CD4-positive, alpha-beta T cell (primary cell): ENCODE data around the gene SIX5. TPM values are rescaled to one million over a fixed set of nuclear protein-coding genes. Genes with fewer than 3 reads are reported as not detected.

ENCODE experiments used
- ATAC-seq: fragments of 200-7000 bp; cut with Tn5 transposase; one replicate; pipeline ENCODE4 v1.10.0; 2022; ENCODE audit warnings: mild to moderate bottlenecking; ENCODE audit not compliant: poor library complexity
- CTCF ChIA-PET: fragments of 350-600 bp; sonication (Branson Sonifier 250); formaldehyde crosslinking; loops from one replicate; lab custom pipeline; 2021; ENCODE audit warnings: antibody characterized with exemption, inconsistent platforms; lab: Charles Lee
- POLR2A ChIA-PET: fragments of 350-600 bp; sonication (Branson Sonifier 250); formaldehyde crosslinking; loops from one replicate; lab custom pipeline; 2021; ENCODE audit warnings: antibody characterized with exemption, inconsistent platforms; lab: Charles Lee
- DNase-seq, 14 experiments: peaks; one replicate each; pipeline ENCODE4 v3.0.0-alpha.2; 2013 to 2020; ENCODE audit warnings: mixed read lengths in 2 of 14
- H3K27ac ChIP-seq, 2 donors: one replicate each; pipeline versions ENCODE4 v1.5.1 to v1.7.0; 2013; ENCODE audit warnings: low read length in 2 of 2, low read depth in 1 of 2, mild to moderate bottlenecking in 1 of 2
- H3K27me3 ChIP-seq, 2 experiments: 1 replicate in 1 of 2; 2 replicates in 1 of 2; pipeline versions ENCODE4 v1.6.1 to v1.7.0; 2013; ENCODE audit warnings: low read length in 2 of 2, control low read depth in 1 of 2, mild to moderate bottlenecking in 1 of 2, moderate library complexity in 1 of 2; ENCODE audit not compliant: insufficient read depth in 2 of 2, control insufficient read depth in 1 of 2
- H3K36me3 ChIP-seq: one replicate; pipeline ENCODE4 v1.6.1; 2013; ENCODE audit warnings: low read length, control low read depth; ENCODE audit not compliant: insufficient read depth
- H3K4me1 ChIP-seq: one replicate; pipeline ENCODE4 v1.6.1; 2013; ENCODE audit warnings: low read length, control low read depth; ENCODE audit not compliant: insufficient read depth
- H3K4me3 ChIP-seq: one replicate; pipeline ENCODE4 v1.5.1; 2013; ENCODE audit warnings: mild to moderate bottlenecking, low read length, moderate library complexity
- H3K9me3 ChIP-seq, 2 experiments: 1 replicate in 1 of 2; 2 replicates in 1 of 2; pipeline versions ENCODE4 v1.6.1 to v1.7.0; 2013; ENCODE audit warnings: low read length in 2 of 2, mild to moderate bottlenecking in 2 of 2, control low read depth in 1 of 2, moderate library complexity in 1 of 2; ENCODE audit not compliant: control insufficient read depth in 1 of 2, insufficient read depth in 1 of 2
- H3K27ac Mint-ChIP-seq: one replicate; pipeline ENCODE4 v1.8.0; 2020; ENCODE audit warnings: mixed read lengths
- H3K27me3 Mint-ChIP-seq: one replicate; pipeline ENCODE4 v1.8.0; 2021; ENCODE audit warnings: mixed read lengths
- H3K36me3 Mint-ChIP-seq: one replicate; pipeline ENCODE4 v1.8.0; 2021; ENCODE audit warnings: low read depth, mixed read lengths
- H3K4me1 Mint-ChIP-seq: one replicate; pipeline ENCODE4 v1.8.0; 2021; ENCODE audit warnings: low read depth, mixed read lengths
- H3K4me3 Mint-ChIP-seq: one replicate; pipeline ENCODE4 v1.8.0; 2020; ENCODE audit warnings: mild to moderate bottlenecking, mixed read lengths
- H3K9me3 Mint-ChIP-seq: one replicate; pipeline ENCODE4 v1.8.0; 2020; ENCODE audit warnings: mixed read lengths
- intact Hi-C, 2 experiments: fragments of 100-400 bp; cut with DNase I in 1 of 2; cut with micrococcal nuclease in 1 of 2; formaldehyde crosslinking; loops; one replicate each; pipeline versions ENCODE4 v1.15.1 to v1.9.0; 2023 to 2025; cut with DNase I, micrococcal nuclease
- total RNA-seq, 174 experiments: library from RNA in 2 of 174; stranded (reverse) in 2 of 174; gene quantifications; one replicate each; pipeline ENCODE4 v1.2.3 and lab custom pipeline; 2021 to 2026
- TF ChIP-seq, protein P1 (sequence below): fragments of 200-600 bp; IDR thresholded peaks from one replicate; pipeline ENCODE4 v1.8.0; 2022; ENCODE audit warnings: antibody characterized with exemption, mild to moderate bottlenecking

SIX5 gene
- total RNA-seq, 2 experiments from 2014 or later, result 0.58 to 0.59 TPM

DNA sequence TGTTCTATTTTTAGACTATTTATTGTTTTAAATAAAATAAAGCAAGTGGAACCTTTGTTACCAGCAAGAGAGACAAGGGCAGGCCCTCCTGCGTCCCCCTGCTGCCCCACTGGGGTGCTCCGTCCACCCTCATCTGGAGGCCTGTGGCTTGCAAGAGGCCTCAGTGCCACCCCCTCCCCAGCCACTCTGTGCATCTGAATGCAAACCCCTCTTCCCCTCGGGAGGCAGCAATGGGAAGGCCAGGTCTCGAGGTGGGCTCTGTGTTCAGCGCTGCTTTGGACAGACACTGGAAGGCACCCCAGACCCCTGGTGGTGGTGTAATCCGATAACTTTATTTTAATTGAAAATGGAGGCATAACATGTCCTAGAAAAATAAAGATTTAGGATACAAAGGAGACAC lies 4.6 kb downstream of the SIX5 start:
- H3K4me1 ChIP-seq, result peaks cover 18% of the 10 kb centered on the region
- no peak overlapping the region for H3K27ac ChIP-seq
- no peak for DNase-seq
- H3K27ac Mint-ChIP-seq, result no peak overlapping the region
- no peak for ATAC-seq
- no peaks in the 10 kb centered on the region for H3K36me3 Mint-ChIP-seq
- peak overlapping the region; percentile 27 for H3K4me3 Mint-ChIP-seq
- peaks cover 0 to 15% of the 10 kb centered on the region in 2 experiments for H3K9me3 ChIP-seq
- TF ChIP-seq, protein P1, sequence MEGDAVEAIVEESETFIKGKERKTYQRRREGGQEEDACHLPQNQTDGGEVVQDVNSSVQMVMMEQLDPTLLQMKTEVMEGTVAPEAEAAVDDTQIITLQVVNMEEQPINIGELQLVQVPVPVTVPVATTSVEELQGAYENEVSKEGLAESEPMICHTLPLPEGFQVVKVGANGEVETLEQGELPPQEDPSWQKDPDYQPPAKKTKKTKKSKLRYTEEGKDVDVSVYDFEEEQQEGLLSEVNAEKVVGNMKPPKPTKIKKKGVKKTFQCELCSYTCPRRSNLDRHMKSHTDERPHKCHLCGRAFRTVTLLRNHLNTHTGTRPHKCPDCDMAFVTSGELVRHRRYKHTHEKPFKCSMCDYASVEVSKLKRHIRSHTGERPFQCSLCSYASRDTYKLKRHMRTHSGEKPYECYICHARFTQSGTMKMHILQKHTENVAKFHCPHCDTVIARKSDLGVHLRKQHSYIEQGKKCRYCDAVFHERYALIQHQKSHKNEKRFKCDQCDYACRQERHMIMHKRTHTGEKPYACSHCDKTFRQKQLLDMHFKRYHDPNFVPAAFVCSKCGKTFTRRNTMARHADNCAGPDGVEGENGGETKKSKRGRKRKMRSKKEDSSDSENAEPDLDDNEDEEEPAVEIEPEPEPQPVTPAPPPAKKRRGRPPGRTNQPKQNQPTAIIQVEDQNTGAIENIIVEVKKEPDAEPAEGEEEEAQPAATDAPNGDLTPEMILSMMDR, result no peak
- ChIA-PET POLR2A (no interaction called here), CTCF (no interaction called here)
- H3K9me3 Mint-ChIP-seq, result no peaks in the 10 kb centered on the region
- H3K4me3 ChIP-seq, result no peak overlapping the region
- intact Hi-C loops, result no loop called here
- H3K4me1 Mint-ChIP-seq, result peaks cover 7% of the 10 kb centered on the region
- peaks cover 14% of the 10 kb centered on the region for H3K27me3 Mint-ChIP-seq
- H3K36me3 ChIP-seq, result no peaks in the 10 kb centered on the region
- peaks cover 17 to 28% of the 10 kb centered on the region in 2 experiments for H3K27me3 ChIP-seq

- H3K27ac Mint-ChIP-seq, result no peak overlapping the region
- no peak overlapping the region for H3K4me3 Mint-ChIP-seq
- ATAC-seq (no peak), DNase-seq (no peak)
- H3K4me3 ChIP-seq, result no peak overlapping the region
- ChIA-PET POLR2A (no interaction called here), CTCF (no interaction called here)
- H3K4me1 ChIP-seq, result peaks cover 11% of the 10 kb centered on the region
- H3K9me3 ChIP-seq, result peaks cover 0 to 15% of the 10 kb centered on the region in 2 experiments
- intact Hi-C loops, result no loop called here
- no peak overlapping the region for H3K27ac ChIP-seq
- TF ChIP-seq, protein P1, result no peak
- H3K36me3 Mint-ChIP-seq, result no peaks in the 10 kb centered on the region
- H3K27me3 Mint-ChIP-seq, result peaks cover 14% of the 10 kb centered on the region
- H3K27me3 ChIP-seq, result peaks cover 17 to 28% of the 10 kb centered on the region in 2 experiments
- peaks cover under 1% of the 10 kb centered on the region for H3K4me1 Mint-ChIP-seq
- no peaks in the 10 kb centered on the region for H3K9me3 Mint-ChIP-seq
- H3K36me3 ChIP-seq, result no peaks in the 10 kb centered on the region
Observed at GRCh38 chr19:45763691-45764294, 5.3 kb downstream of the SIX5 start.

DNA sequence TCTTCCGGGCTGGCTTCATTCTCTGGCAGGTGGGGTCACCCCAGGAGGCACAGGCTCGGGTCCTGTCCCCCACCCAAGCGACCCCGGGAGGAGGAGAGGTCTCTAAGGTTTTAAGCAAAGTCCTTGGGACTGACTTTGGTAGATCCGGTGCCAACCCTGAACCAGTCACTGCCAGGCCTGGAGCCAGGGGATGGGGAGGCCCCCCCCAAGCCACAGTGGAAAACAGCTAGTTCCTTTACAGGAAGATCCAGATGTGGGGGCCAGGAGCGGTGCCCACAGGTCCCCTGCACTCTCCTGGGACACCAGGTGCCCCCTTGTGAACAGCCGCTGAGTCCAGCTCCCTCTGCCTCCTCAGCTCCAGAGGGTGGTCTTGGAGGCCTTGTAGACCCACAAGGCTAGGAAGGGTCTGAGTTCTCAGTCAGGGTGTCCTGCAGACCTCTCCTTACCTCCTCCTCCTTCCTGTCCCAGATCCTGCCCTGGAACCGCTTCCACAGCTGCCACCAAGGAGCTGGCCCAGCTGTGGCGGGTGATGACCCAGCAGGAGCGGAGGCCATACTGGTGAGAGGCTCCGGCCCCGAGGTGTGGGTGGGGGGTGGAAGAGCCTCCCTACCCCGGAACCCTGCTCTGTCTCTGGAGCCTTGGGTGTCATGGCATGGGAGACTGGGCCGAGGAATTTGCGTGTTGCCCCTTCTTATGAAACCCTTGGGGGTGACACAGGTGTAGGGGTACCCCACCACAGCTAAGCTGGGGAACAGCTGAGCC lies 6.0 kb downstream of the SIX5 start:
- no peak overlapping the region for H3K27ac ChIP-seq
- Mint-ChIP-seq H3K36me3 (no peaks in the 10 kb centered on the region), H3K4me3 (no peak overlapping the region), H3K27me3 (peaks cover 14% of the 10 kb centered on the region), H3K4me1 (no peaks in the 10 kb centered on the region), H3K27ac (no peak overlapping the region), H3K9me3 (no peaks in the 10 kb centered on the region)
- ChIA-PET POLR2A (no interaction called here), CTCF (no interaction called here)
- H3K36me3 ChIP-seq, result no peaks in the 10 kb centered on the region
- TF ChIP-seq, protein P1, result no peak
- H3K4me1 ChIP-seq, result peaks cover 8% of the 10 kb centered on the region
- H3K4me3 ChIP-seq, result no peak overlapping the region
- intact Hi-C loops, result no loop called here
- ATAC-seq (no peak), DNase-seq (no peak)
- H3K27me3 ChIP-seq, result peaks cover 16 to 28% of the 10 kb centered on the region in 2 experiments
- H3K9me3 ChIP-seq, result peaks cover 0 to 15% of the 10 kb centered on the region in 2 experiments
